ENCODE results near the gene VWA2.

The VWA2 gene

DNA sequence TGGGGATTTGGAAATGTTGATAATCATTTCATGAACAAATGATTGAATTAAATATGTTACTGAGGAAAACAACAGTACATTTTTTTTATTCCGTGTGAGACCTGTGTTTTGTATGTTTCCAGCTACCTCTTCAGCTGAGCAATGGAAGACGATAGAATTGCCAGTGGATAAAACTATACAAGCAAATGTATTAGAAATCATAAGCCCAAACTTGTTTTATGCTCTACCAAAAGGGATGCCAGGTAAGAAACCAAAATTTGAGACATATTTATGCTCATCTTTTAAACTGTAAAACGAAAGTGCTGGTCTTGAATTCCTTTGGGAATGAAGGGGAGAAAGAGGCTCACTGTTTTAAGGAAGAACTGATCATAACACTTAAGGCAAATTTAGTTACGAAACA, 17.8 kb upstream of the VWA2 start:
- Histone ChIP-seq H3K9me3 (no peaks in the 10 kb centered on the region), H3K27me3 (peaks cover 41% of the 10 kb centered on the region), H3K4me3 (ENCODE audit: low read depth, low read length) (no peak overlapping the region), H3K4me1 (no peaks in the 10 kb centered on the region), H3K36me3 (peaks cover 2% of the 10 kb centered on the region; the same call in 1 of the 2 replicates)
- no peak for DNase-seq
- TF ChIP-seq CTCF (IDR thresholded peaks at IDR 0.05; ENCODE audit: low read depth, low read length): no peak

- Histone ChIP-seq H3K4me1 (no peaks in the 10 kb centered on the region; the same call in 1 of the 2 replicates), H3K4me3 (ENCODE audit: low read depth, low read length) (no peak overlapping the region), H3K9me3 (no peaks in the 10 kb centered on the region), H3K36me3 (peaks cover 2% of the 10 kb centered on the region; the same call in 1 of the 2 replicates), H3K27me3 (peaks cover 45% of the 10 kb centered on the region)
- no peak for TF ChIP-seq CTCF (IDR thresholded peaks at IDR 0.05; ENCODE audit: low read depth, low read length)
- DNase-seq: no peak
Observed at GRCh38 chr10:114223066-114223465, 16.0 kb upstream of the VWA2 start.

- Histone ChIP-seq H3K4me1 (no peaks in the 10 kb centered on the region; the same call in 1 of the 2 replicates), H3K9me3 (no peaks in the 10 kb centered on the region), H3K36me3 (no peaks in the 10 kb centered on the region; the same call in 1 of the 2 replicates), H3K27me3 (peaks cover 24% of the 10 kb centered on the region), H3K4me3 (ENCODE audit: low read depth, low read length) (no peak overlapping the region)
- no peak for DNase-seq
- no peak for TF ChIP-seq CTCF (IDR thresholded peaks at IDR 0.05; ENCODE audit: low read depth, low read length)
Observed at GRCh38 chr10:114228156-114228555, 10.9 kb upstream of the VWA2 start.

DNA sequence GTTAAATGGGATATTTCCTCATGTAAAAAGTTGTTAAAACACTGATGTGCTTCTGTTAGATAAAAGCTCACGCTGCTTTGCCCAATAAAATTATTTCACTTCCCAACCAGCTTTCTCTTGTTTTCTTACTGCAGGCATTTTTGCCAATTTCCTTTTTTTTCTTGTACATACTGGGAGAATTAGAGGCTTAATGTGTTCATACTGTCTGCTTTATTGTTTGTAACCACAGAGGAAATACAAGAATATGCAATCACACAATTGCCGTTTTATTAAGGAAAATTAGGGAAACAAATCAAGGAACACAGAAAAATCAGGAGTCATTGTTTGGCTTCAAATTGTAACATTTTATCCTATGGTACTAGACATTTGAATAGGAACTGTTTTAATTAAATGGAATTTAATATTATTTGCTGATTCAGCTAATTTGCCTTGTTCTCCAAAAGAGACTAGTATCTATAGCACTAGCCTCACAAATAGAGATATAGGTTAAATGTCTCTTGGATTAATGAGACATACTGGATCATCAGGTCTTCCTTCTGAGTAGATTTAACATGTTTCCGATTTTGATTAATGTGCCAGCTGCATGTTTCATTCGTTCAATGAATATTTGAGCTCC, 6.4 kb upstream of the VWA2 start:
- H3K36me3 ChIP-seq: no peaks in the 10 kb centered on the region; the same call in 1 of the 2 replicates
- H3K4me1 ChIP-seq: no peaks in the 10 kb centered on the region
- TF ChIP-seq CTCF (IDR thresholded peaks at IDR 0.05; ENCODE audit: low read depth, low read length): no peak
- no peak for DNase-seq
- peaks cover 17% of the 10 kb centered on the region for H3K27me3 ChIP-seq
- no peaks in the 10 kb centered on the region for H3K9me3 ChIP-seq
- H3K4me3 ChIP-seq (ENCODE audit: low read depth, low read length): no peak overlapping the region

- H3K4me3 ChIP-seq (ENCODE audit: low read depth, low read length): no peak overlapping the region
- H3K4me1 ChIP-seq: no peaks in the 10 kb centered on the region
- peaks cover 17% of the 10 kb centered on the region for H3K27me3 ChIP-seq
- TF ChIP-seq CTCF (IDR thresholded peaks at IDR 0.05; ENCODE audit: low read depth, low read length): no peak
- no peaks in the 10 kb centered on the region for H3K9me3 ChIP-seq
- H3K36me3 ChIP-seq: no peaks in the 10 kb centered on the region; the same call in 1 of the 2 replicates
- no peak for DNase-seq
Observed at GRCh38 chr10:114233482-114233881, 5.6 kb upstream of the VWA2 start.

DNA sequence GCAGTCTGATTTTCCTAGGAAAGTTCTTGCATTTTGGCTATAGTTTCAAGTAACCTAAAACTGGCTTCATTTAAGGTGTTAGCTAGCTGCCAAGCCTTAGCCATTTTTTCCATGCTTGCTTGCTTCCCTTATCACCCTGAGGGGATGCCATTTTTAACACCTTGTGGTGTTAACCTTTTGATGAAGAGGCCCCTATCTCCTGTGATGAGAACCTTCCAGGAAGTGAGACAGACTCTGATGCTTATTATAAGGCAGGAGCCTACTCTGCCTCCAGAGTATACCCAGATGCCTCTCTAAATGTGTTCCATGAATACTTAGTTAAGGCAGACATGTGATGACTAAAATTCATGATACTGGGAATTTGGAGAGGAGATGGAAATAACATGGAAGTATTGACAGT, 4.9 kb upstream of the VWA2 start:
- Histone ChIP-seq H3K36me3 (no peaks in the 10 kb centered on the region), H3K27me3 (peaks cover 19% of the 10 kb centered on the region), H3K4me3 (ENCODE audit: low read depth, low read length) (no peak overlapping the region), H3K9me3 (no peaks in the 10 kb centered on the region), H3K4me1 (no peaks in the 10 kb centered on the region)
- DNase-seq: no peak
- TF ChIP-seq CTCF (IDR thresholded peaks at IDR 0.05; ENCODE audit: low read depth, low read length): no peak

All from BE2C (cell line).